Tibial nerve (tissue), 4 donors: ENCODE measurements around the gene SLC25A33. TPM values are rescaled to one million over a fixed set of nuclear protein-coding genes. Genes with fewer than 3 reads are reported as not detected.
"Not testable (repeated sequence)": the region's sequence is repeated elsewhere in the genome, so short reads cannot be mapped to it uniquely, and the experiment has no call there.

Experiments used
- DNase-seq, 2 donors: peaks; one replicate each; pipeline ENCODE4 v3.0.0-alpha.2; 2019; ENCODE audit warnings: low spot score in 2 of 2
- H3K27ac ChIP-seq, 4 donors: fragments of 200-600 bp; sonication (generic) in 3 of 4; one replicate each; pipeline ENCODE4 v1.5.1; 2017 to 2019; ENCODE audit warnings: mild to moderate bottlenecking in 1 of 4
- H3K27me3 ChIP-seq, 2 donors: fragments of 200-600 bp; sonication (generic) in 1 of 2; one replicate each; pipeline versions ENCODE4 v1.5.1 to v1.6.0; 2017 to 2019
- H3K36me3 ChIP-seq, 3 donors: fragments of 200-600 bp; sonication (generic); one replicate each; pipeline ENCODE4 v1.5.1; 2018 to 2019
- H3K4me1 ChIP-seq, 4 donors: fragments of 200-600 bp; sonication (generic) in 3 of 4; one replicate each; pipeline ENCODE4 v1.5.1; 2017 to 2019
- H3K4me3 ChIP-seq, 4 donors: fragments of 200-600 bp; sonication (generic) in 3 of 4; one replicate each; pipeline ENCODE4 v1.5.1; 2017 to 2019; ENCODE audit warnings: mild to moderate bottlenecking in 1 of 4, moderate library complexity in 1 of 4
- H3K9me3 ChIP-seq, 4 donors: fragments of 200-600 bp; sonication (generic) in 3 of 4; one replicate each; pipeline ENCODE4 v1.5.1; 2017 to 2019
- CTCF ChIP-seq, 5 experiments: fragments of 200-600 bp in 3 of 5; fragments of 450-650 bp in 2 of 5; sonication (generic) in 3 of 5; IDR thresholded peaks; one replicate each; pipeline ENCODE4 v1.5.1; 2016 to 2019; ENCODE audit warnings: antibody characterized with exemption in 5 of 5, mild to moderate bottlenecking in 3 of 5, moderate library complexity in 2 of 5
- EP300 ChIP-seq, 2 donors: sonication (generic); formaldehyde crosslinking; IDR thresholded peaks; one replicate each; pipeline ENCODE4 v1.6.1; 2017; ENCODE audit warnings: antibody characterized with exemption in 2 of 2, mild to moderate bottlenecking in 1 of 2
- POLR2A ChIP-seq, 2 donors: fragments of 450-650 bp; IDR thresholded peaks; one replicate each; pipeline ENCODE4 v1.6.1; 2017; ENCODE audit warnings: antibody characterized with exemption in 2 of 2, mild to moderate bottlenecking in 2 of 2, moderate library complexity in 2 of 2
- WGBS, 2 donors: methylation state at CpG; one replicate each; pipeline ENCODE4 v1.1.5; 2018; 5-methylcytosine and 5-hydroxymethylcytosine counted together
- total RNA-seq, 4 donors: library from RNA; depleted of rRNA; stranded (reverse); fragments of >200 nt; gene quantifications; one replicate each; pipeline ENCODE4 v1.1.0, GENCODE V29; 2016

The SLC25A33 gene
- total RNA-seq, 4 donors from 2014 or later = 5.4 to 10.2 (median 6.8) TPM

GRCh38 chr1:9624081-9624480 lies 84.8 kb downstream of the SLC25A33 start:
- DNase-seq = no peak
- H3K4me3 ChIP-seq = no peak overlapping the region
- peaks cover 0 to 13% (median 7%) of the 10 kb centered on the region in 4 donors for H3K4me1 ChIP-seq
- TF ChIP-seq EP300 (IDR thresholded peaks at IDR 0.05) = no peak
- TF ChIP-seq CTCF (IDR thresholded peaks at IDR 0.05) = no peak
- no peak for TF ChIP-seq POLR2A (IDR thresholded peaks at IDR 0.05)
- WGBS, 2 donors = 94 to 96% methylated on average over 2 of the region's 2 CpGs
- no peak overlapping the region for H3K27ac ChIP-seq
- H3K9me3 ChIP-seq = no peaks in the 10 kb centered on the region
- peaks cover 0 to 20% of the 10 kb centered on the region in 2 donors for H3K27me3 ChIP-seq
- no peaks in the 10 kb centered on the region for H3K36me3 ChIP-seq

- not testable (repeated sequence) for H3K27ac ChIP-seq, DNase-seq, H3K36me3 ChIP-seq, H3K9me3 ChIP-seq, H3K4me3 ChIP-seq
- peaks cover 0 to 21% (median 7%) of the 10 kb centered on the region in 4 donors for H3K4me1 ChIP-seq
- 95 to 98% methylated on average over 3 of the region's 3 CpGs for whole genome bisulfite sequencing, 2 donors
- peaks cover 0 to 16% of the 10 kb centered on the region in 2 donors for H3K27me3 ChIP-seq
These were observed 85.8 kb downstream of the SLC25A33 start for GRCh38 chr1:9625030-9625429.

- Histone ChIP-seq H3K4me1 (peaks cover 0 to 25% (median 7%) of the 10 kb centered on the region in 4 donors), H3K27me3 (peaks cover 0 to 16% of the 10 kb centered on the region in 2 donors), H3K27ac (no peak overlapping the region), H3K9me3 (no peaks in the 10 kb centered on the region), H3K36me3 (no peaks in the 10 kb centered on the region), H3K4me3 (peak overlapping the region in 2 of 4 donors; percentile 34 to 36)
- no peak for DNase-seq
- 72 to 80% methylated on average over 9 of the region's 9 CpGs for WGBS, 2 donors
- TF ChIP-seq POLR2A (IDR thresholded peaks at IDR 0.05) = no peak
- no peak for TF ChIP-seq CTCF (IDR thresholded peaks at IDR 0.05)
- TF ChIP-seq EP300 (IDR thresholded peaks at IDR 0.05) = no peak
These were observed 86.9 kb downstream of the SLC25A33 start for GRCh38 chr1:9626201-9626608.

GRCh38 chr1:9628541-9629444 lies 89.5 kb downstream of the SLC25A33 start:
- H3K27me3 ChIP-seq = peaks cover 0 to 16% of the 10 kb centered on the region in 2 donors
- H3K27ac ChIP-seq = peak overlapping the region in 1 of 4 donors; percentile 76
- H3K9me3 ChIP-seq = no peaks in the 10 kb centered on the region
- no peaks in the 10 kb centered on the region for H3K36me3 ChIP-seq
- peaks cover 0 to 25% (median 7%) of the 10 kb centered on the region in 4 donors for H3K4me1 ChIP-seq
- no peak for DNase-seq
- peak overlapping the region in 1 of 4 donors; percentile 28 for H3K4me3 ChIP-seq
- 70 to 73% methylated on average over 16 to 23 of the region's 23 CpGs for WGBS, 2 donors
- TF ChIP-seq EP300 (IDR thresholded peaks at IDR 0.05) (no peak), POLR2A (IDR thresholded peaks at IDR 0.05) (no peak), CTCF (IDR thresholded peaks at IDR 0.05) (no peak)

- 37 to 38% methylated on average over 14 to 29 of the region's 29 CpGs for WGBS, 2 donors
- Histone ChIP-seq H3K4me1 (peaks cover 0 to 25% (median 7%) of the 10 kb centered on the region in 4 donors), H3K9me3 (no peaks in the 10 kb centered on the region), H3K36me3 (no peaks in the 10 kb centered on the region), H3K4me3 (peak overlapping the region in 2 of 4 donors; percentile 1 to 28), H3K27me3 (peaks cover 0 to 16% of the 10 kb centered on the region in 2 donors), H3K27ac (peak overlapping the region in 1 of 4 donors; percentile 76)
- peak in 1 of 2 donors; percentile 46 for DNase-seq
- TF ChIP-seq EP300 (IDR thresholded peaks at IDR 0.05) = peak in 1 of 2 donors; percentile 32
- no peak for TF ChIP-seq CTCF (IDR thresholded peaks at IDR 0.05)
- no peak for TF ChIP-seq POLR2A (IDR thresholded peaks at IDR 0.05)
These were observed 90.4 kb downstream of the SLC25A33 start for GRCh38 chr1:9629445-9630201.
